HT1080 (cell line): Measurements from ENCODE around the gene CDHR5. TPM values are rescaled to one million over a fixed set of nuclear protein-coding genes. Genes with fewer than 3 reads are reported as not detected.

Experiments used
- DNase-seq: peaks from one replicate; pipeline ENCODE4 v3.0.0-alpha.2; 2015; ENCODE audit warnings: low read depth
- total RNA-seq: library from RNA; depleted of rRNA; stranded (reverse); fragments of >200 nt; shearing (Covaris generic); gene quantifications from 2 replicates; pipeline ENCODE4 v1.2.3, GENCODE V29; 2014

The CDHR5 gene
- total RNA-seq, 1 experiment from 2014 or later, result not detected

- DNase-seq, result no peak
Observed at GRCh38 chr11:646214-646613, 21.5 kb upstream of the CDHR5 start.

- DNase-seq, result no peak
Observed at GRCh38 chr11:645536-645935, 20.8 kb upstream of the CDHR5 start.

GRCh38 chr11:643849-644738 lies 19.3 kb upstream of the CDHR5 start:
- DNase-seq, result no peak

- no peak for DNase-seq
Observed at GRCh38 chr11:643366-643765, 18.6 kb upstream of the CDHR5 start.

GRCh38 chr11:641806-642370 lies 17.1 kb upstream of the CDHR5 start:
- DNase-seq, result no peak

GRCh38 chr11:640021-640706 lies 15.4 kb upstream of the CDHR5 start:
- no peak for DNase-seq

- no peak for DNase-seq
Observed at GRCh38 chr11:639332-639955, 14.7 kb upstream of the CDHR5 start.

GRCh38 chr11:638631-639331 lies 14.0 kb upstream of the CDHR5 start:
- no peak for DNase-seq

GRCh38 chr11:637593-638521 lies 13.1 kb upstream of the CDHR5 start:
- DNase-seq, result no peak

GRCh38 chr11:637333-637592 lies 12.5 kb upstream of the CDHR5 start:
- no peak for DNase-seq

- no peak for DNase-seq
Observed at GRCh38 chr11:636511-637332, 12.0 kb upstream of the CDHR5 start, which contains the start of gene DRD4. Gene DRD4, plus strand, starts transcription at chr11:637269. Its CDS starts 36 bp downstream, at chr11:637305.

- no peak for DNase-seq
Observed at GRCh38 chr11:635945-636510, 11.3 kb upstream of the CDHR5 start.

GRCh38 chr11:630871-631270 lies 6.1 kb upstream of the CDHR5 start:
- DNase-seq, result no peak

- DNase-seq, result no peak
Observed at GRCh38 chr11:629237-629583, 4.5 kb upstream of the CDHR5 start.

GRCh38 chr11:628056-628455 lies 3.3 kb upstream of the CDHR5 start:
- DNase-seq, result no peak

GRCh38 chr11:627308-627576 lies 2.5 kb upstream of the CDHR5 start:
- DNase-seq, result no peak

- DNase-seq, result no peak
Observed at GRCh38 chr11:626475-627307, 1.9 kb upstream of the CDHR5 start, which contains the start of gene SCT. Gene SCT, minus strand, starts transcription at chr11:627181. Its CDS starts 38 bp downstream, at chr11:627143.

- no peak for DNase-seq
Observed at GRCh38 chr11:625636-626268, 997 bp upstream of the CDHR5 start.
